NCI-H526 treated with DMSO at 0.1 percent for 48 hours (cell line): ENCODE results near the gene TIMM50.
A peak's percentile ranks its signal among the peaks of the same experiment; 100 is the strongest.

ENCODE experiments used
- DNase-seq: peaks from one replicate; lab custom pipeline; 2025; lab: John Stamatoyannopoulos, UW

The TIMM50 gene

GRCh38 chr19:39500543-39500942 is 19.9 kb downstream of the TIMM50 start:
- DNase-seq, result no peak

- no peak for DNase-seq
Measured at GRCh38 chr19:39501340-39501739, 20.7 kb downstream of the TIMM50 start.

- peak; percentile 36 for DNase-seq
Measured at GRCh38 chr19:39502640-39503417, 22.2 kb downstream of the TIMM50 start.

DNA sequence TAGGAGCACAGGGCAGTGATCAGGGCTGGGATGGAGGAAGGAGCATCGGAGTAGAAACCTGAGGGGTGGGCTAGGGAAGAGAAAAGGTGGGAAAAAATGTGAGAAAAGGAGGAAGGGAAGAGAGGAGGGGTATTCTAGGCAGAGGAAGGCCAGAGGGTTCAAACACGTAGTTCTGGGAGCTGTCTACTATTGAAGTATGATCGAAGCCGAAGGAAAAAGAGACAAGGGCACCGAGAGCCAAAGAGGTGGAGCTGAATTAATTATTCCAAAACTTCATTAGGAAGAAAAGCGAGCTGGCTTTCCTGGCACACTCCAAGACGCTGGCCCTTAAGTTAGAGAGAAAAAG is 25.9 kb downstream of the TIMM50 start:
- DNase-seq, result no peak

DNA sequence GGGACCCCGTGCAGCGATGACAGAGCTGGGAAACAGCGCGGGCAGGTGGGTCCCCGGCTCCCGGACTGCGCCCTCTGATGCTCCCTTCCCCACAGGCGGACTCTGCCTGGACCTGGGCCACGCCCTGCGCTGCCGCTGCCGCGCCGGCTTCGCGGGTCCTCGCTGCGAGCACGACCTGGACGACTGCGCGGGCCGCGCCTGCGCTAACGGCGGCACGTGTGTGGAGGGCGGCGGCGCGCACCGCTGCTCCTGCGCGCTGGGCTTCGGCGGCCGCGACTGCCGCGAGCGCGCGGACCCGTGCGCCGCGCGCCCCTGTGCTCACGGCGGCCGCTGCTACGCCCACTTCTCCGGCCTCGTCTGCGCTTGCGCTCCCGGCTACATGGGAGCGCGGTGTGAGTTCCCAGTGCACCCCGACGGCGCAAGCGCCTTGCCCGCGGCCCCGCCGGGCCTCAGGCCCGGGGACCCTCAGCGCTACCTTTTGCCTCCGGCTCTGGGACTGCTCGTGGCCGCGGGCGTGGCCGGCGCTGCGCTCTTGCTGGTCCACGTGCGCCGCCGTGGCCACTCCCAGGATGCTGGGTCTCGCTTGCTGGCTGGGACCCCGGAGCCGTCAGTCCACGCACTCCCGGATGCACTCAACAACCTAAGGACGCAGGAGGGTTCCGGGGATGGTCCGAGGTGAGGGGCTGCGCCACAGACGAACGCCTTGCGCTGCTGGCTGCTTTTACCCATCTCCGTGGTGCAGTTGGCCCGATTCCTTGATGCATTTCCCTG is 26.5 kb downstream of the TIMM50 start:
- DNase-seq, result peak; percentile 89

DNA sequence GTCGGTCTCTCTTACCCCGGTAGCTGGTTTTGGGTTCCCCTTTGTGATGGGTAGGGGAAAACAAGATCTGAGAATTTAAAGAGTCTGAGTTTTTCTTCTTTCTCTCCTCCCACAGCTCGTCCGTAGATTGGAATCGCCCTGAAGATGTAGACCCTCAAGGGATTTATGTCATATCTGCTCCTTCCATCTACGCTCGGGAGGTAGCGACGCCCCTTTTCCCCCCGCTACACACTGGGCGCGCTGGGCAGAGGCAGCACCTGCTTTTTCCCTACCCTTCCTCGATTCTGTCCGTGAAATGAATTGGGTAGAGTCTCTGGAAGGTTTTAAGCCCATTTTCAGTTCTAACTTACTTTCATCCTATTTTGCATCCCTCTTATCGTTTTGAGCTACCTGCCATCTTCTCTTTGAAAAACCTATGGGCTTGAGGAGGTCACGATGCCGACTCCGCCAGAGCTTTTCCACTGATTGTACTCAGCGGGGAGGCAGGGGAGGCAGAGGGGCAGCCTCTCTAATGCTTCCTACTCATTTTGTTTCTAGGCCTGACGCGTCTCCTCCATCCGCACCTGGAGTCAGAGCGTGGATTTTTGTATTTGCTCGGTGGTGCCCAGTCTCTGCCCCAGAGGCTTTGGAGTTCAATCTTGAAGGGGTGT is 27.2 kb downstream of the TIMM50 start:
- no peak for DNase-seq

DNA sequence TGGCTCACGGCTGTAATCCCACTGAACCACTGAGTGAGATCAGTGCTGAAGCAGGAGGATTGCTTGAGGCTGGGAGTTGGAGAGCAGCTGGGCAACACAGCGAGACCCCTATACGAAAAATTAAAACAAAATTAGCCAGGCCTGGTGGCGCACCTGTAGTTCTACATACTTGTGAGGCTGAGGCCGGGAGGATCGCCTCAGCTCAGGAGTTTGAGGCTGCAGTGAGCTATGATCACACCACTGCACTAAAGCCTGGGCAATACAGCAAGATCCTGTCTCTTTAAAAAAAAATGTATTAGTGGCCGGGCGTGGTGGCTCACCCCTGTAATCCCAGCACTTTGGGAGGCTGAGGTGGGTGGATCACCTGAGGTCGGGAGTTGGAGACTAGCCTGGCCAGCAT is 28.0 kb downstream of the TIMM50 start:
- DNase-seq, result no peak

GRCh38 chr19:39509233-39509632 is 28.6 kb downstream of the TIMM50 start:
- no peak for DNase-seq

- no peak for DNase-seq
Measured at GRCh38 chr19:39512988-39513387, 32.4 kb downstream of the TIMM50 start.

GRCh38 chr19:39514840-39515550 is 34.4 kb downstream of the TIMM50 start, which contains the start of gene SELENOV:
Gene SELENOV, plus strand, starts transcription at chr19:39515139. Its CDS starts 74 bp downstream, at chr19:39515213.
- no peak for DNase-seq

DNA sequence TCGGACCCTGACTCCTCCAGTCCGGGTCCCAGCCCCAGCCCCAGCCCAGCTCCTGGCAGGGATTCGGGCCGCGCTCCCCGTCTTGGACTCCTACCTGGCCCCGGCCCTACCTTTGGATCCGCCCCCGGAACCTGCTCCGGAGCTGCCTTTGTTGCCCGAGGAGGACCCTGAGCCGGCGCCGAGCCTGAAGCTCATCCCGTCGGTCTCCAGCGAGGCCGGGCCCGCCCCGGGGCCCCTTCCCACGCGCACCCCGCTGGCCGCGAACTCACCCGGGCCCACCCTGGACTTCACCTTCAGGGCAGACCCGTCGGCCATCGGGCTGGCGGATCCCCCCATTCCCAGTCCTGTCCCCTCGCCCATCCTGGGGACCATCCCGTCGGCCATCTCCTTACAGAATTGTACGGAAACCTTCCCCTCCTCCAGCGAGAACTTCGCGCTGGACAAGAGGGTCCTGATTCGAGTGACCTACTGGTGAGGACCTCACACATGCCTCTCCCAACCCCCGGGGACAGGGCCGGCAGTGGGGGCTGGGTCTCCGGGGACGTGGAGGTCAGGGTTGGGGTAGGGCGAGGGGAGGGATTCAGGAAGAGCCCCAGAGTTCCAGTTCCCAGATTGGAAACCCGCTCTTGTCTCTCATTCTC is 35.0 kb downstream of the TIMM50 start:
- DNase-seq, result peak; percentile 36

DNA sequence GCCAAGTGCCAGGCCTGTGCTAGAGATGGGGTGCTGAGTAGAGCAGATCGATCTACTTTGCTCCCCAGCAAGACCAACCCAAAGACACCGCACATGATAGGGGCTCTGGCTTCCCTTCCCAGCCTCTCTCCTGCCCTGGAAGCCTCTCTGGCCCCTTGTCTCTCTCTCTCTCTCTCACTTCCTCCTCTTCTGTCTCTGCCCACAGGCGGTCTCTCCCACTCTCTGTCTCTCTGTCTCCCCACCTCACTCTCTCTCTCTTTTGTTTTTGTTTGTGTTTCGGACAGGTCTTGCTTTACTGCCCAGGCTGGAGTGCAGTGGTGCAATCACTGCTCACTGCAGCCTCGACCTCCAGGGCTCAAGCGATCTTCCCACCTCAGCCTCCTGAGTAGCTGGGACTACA is 35.6 kb downstream of the TIMM50 start:
- no peak for DNase-seq

DNA sequence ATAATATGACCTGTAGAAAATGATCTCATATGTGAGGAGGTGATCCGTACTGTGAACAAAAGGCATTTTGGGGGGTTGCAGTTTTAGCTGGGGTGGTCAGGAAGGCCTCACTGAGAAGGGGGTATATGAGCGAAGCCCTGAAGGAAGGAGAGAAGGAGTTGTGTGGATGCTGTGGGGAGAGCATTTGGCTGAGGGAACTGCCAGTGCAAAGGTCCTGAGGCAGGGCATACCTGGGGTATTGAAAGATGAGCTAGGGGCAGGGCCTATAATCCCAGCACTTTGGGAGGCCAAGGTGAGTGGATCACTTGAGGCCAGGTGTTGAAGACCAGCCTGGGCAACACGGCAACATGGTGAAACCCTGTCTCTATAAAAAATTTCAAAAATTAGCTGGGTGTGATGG is 36.8 kb downstream of the TIMM50 start:
- DNase-seq, result no peak

DNA sequence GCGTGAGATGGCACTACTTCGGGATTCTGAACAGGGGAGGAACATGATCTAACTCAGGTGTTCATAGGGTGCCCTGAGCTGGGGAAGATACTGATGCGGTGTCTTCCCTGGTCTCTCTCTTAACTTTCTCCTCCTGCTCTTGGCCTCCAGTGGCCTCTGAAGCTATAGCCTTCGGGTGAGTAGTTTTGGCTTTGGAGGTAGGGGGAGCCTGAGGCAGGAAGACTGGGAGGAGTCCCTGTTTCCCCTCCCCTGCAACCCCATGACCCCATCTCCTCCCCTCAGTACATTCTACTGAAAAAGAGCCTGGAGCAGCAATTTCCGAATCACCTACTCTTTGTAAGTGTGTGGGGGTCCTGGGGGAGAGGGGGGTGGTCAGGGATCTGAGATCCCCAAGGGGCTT is 37.8 kb downstream of the TIMM50 start:
- DNase-seq, result no peak

DNA sequence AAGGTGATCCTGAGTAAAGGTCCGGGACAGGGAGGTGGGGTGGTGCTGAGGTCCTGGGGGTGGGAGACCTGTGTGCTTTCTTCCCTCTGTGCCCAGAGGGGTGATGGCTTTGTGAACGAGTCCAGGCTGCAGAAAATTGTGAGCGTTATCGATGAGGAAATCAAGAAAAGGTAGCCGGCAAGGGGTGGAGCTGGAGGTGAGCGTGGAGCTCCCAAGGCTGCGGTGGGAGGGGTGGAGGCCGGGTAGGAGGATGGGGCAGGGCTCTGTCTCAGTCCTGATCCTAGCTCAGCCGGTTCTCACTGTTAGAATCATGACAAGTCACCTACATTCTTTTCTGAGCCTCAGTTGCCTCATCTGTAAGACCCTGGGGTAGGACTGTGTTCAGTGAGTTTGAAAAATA is 38.3 kb downstream of the TIMM50 start:
- DNase-seq, result no peak

GRCh38 chr19:39520541-39521484 is 40.2 kb downstream of the TIMM50 start:
- no peak for DNase-seq

- no peak for DNase-seq
Measured at GRCh38 chr19:39524495-39524894, 43.9 kb downstream of the TIMM50 start.

DNA sequence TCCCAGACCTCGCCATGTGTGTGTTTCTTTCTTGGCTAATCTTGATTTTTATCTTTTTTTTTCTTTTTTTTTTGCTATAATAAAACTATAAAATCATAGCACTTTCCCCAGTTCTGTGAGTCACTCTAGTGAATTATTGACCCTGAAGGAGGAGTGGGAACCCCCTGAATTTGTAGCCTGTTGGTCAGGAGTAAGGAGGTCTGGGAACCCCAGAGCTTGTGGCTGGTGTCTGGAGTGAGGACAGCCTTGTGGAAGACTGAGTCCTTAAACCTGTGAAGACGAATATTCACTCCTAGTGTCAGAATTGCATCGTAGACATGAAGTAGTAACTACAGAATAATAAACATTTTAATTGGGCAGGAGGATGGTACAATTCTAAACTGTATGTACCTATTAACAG is 44.6 kb downstream of the TIMM50 start:
- no peak for DNase-seq

GRCh38 chr19:39531834-39532232 is 51.2 kb downstream of the TIMM50 start:
- DNase-seq, result no peak

DNA sequence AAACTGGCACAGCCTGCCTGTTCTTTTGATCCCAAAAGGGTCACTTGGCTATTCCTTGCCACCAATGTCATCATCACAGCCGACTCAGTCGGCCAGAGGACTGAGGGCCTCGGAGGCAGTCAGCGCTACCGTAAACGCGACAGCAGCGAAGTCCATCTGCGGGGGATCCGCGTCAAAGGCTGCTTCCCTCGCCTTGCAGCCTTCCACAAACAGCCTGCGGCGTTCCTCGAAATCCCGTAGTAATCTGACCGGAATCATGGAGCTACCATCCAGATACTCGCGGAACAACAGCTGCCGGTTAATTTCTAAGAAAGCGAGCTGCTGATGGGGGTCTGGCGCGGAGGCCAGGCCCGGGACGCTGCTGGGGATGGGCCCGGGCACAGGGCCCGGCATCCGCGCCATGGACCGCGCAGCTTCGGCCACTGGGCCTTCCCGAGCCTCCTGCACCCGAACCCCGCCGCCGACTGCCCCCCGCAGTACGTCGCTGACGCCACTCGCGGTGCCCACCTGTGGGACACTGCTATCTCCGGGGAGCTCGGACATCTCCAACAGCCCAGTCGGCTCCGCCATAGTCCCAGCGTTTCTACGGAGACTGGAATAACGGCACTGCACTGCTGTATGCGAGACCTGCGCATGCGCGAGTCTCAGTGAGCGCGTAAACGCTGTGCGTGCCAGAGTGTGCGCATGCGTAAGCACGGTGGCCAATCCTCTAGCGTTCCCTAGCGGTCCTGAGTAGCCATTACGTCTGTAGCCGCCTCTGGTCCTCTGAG is 51.8 kb downstream of the TIMM50 start, which contains the start of gene EID2B:
TSS of gene EID2B (minus strand) at position 620 of the 770 bp plus-strand sequence. CDS start at position 570, 50 bp downstream.
- DNase-seq, result peak; percentile 92
